Stimulated activated CD8-positive, alpha-beta memory T cell treated with anti-CD3 and anti-CD28 coated beads, Interleukin-12 subunit alpha, Interleukin-12 subunit beta, amount 100 ng/mL, for 1 hour (primary cell): Measurements from ENCODE around the gene NHLRC1.

ENCODE experiments used
- DNase-seq: peaks from one replicate; pipeline ENCODE4 v3.0.0-alpha.2; 2020; ENCODE audit warnings: low read depth

NHLRC1 gene

GRCh38 chr6:18138906-18139305 lies 16.4 kb upstream of the NHLRC1 start:
- no peak for DNase-seq

- no peak for DNase-seq
Measured at GRCh38 chr6:18136260-18136659, 13.8 kb upstream of the NHLRC1 start.

- DNase-seq = no peak
Measured at GRCh38 chr6:18135171-18135570, 12.7 kb upstream of the NHLRC1 start.

GRCh38 chr6:18132346-18132745 lies 9.9 kb upstream of the NHLRC1 start:
- no peak for DNase-seq

- DNase-seq = no peak
Measured at GRCh38 chr6:18126121-18126520, 3.6 kb upstream of the NHLRC1 start.

- no peak for DNase-seq
Measured at GRCh38 chr6:18121580-18122127, 823 bp downstream of the NHLRC1 start.

GRCh38 chr6:18119236-18119635 lies 3.2 kb downstream of the NHLRC1 start:
- no peak for DNase-seq

- no peak for DNase-seq
Measured at GRCh38 chr6:18118330-18118729, 4.1 kb downstream of the NHLRC1 start.

- DNase-seq = no peak
Measured at GRCh38 chr6:18117136-18117535, 5.3 kb downstream of the NHLRC1 start.

- no peak for DNase-seq
Measured at GRCh38 chr6:18115356-18115755, 7.1 kb downstream of the NHLRC1 start.

- no peak for DNase-seq
Measured at GRCh38 chr6:18110162-18110561, 12.3 kb downstream of the NHLRC1 start.

- no peak for DNase-seq
Measured at GRCh38 chr6:18107061-18107460, 15.4 kb downstream of the NHLRC1 start.

- no peak for DNase-seq
Measured at GRCh38 chr6:18102783-18103509, 19.5 kb downstream of the NHLRC1 start.

- DNase-seq = no peak
Measured at GRCh38 chr6:18101873-18102272, 20.6 kb downstream of the NHLRC1 start.

GRCh38 chr6:18101271-18101670 lies 21.2 kb downstream of the NHLRC1 start:
- no peak for DNase-seq

GRCh38 chr6:18100296-18100695 lies 22.2 kb downstream of the NHLRC1 start:
- no peak for DNase-seq

- DNase-seq = no peak
Measured at GRCh38 chr6:18099511-18099910, 23.0 kb downstream of the NHLRC1 start.

- no peak for DNase-seq
Measured at GRCh38 chr6:18096423-18096822, 26.1 kb downstream of the NHLRC1 start.

- no peak for DNase-seq
Measured at GRCh38 chr6:18091382-18091781, 31.1 kb downstream of the NHLRC1 start.

GRCh38 chr6:18090349-18090786 lies 32.1 kb downstream of the NHLRC1 start:
- DNase-seq = no peak

- DNase-seq = no peak
Measured at GRCh38 chr6:18088419-18089296, 33.8 kb downstream of the NHLRC1 start.

GRCh38 chr6:18087396-18088165 lies 34.9 kb downstream of the NHLRC1 start:
- no peak for DNase-seq
